ENCODE data around the gene SUFU.

- TF ChIP-seq CTCF (conservative IDR thresholded peaks at IDR 0.05; ENCODE audit: low read depth, low read length) (no peak), EZH2 (IDR thresholded peaks at IDR 0.05; ENCODE audit: low read length, unreplicated experiment) (no peak)
Observed at GRCh38 chr10:102612964-102613275, 109.1 kb downstream of the SUFU start.
